ENCODE data around the gene MAP3K1. TPM values are rescaled to one million over a fixed set of nuclear protein-coding genes. Genes with fewer than 3 reads are reported as not detected.

Gene MAP3K1
- total and polyA plus RNA-seq, 2 experiments from 2014 or later = 12.0 to 38.2 TPM

- no peaks in the 10 kb centered on the region for H4K20me1 ChIP-seq (ENCODE audit: insufficient read depth, poor library complexity, severe bottlenecking)
- no peak for DNase-seq (ENCODE audit: low spot score)
- H3K4me1 ChIP-seq (ENCODE audit: insufficient read depth) = no peaks in the 10 kb centered on the region
- TF ChIP-seq EZH2 (IDR thresholded peaks at IDR 0.05; ENCODE audit: borderline replicate concordance) (no peak), CTCF (IDR thresholded peaks at IDR 0.05; ENCODE audit: poor library complexity) (no peak), EZH2phosphoT487 (IDR thresholded peaks at IDR 0.05; ENCODE audit: low read depth, severe bottlenecking, unreplicated experiment) (no peak)
- H3K4me3 ChIP-seq = no peak overlapping the region
- H3K27me3 ChIP-seq = no peaks in the 10 kb centered on the region
- H3K4me2 ChIP-seq = no peak overlapping the region
- no peaks in the 10 kb centered on the region for H3K9me3 ChIP-seq (ENCODE audit: low read depth)
- no peaks in the 10 kb centered on the region for H3K79me2 ChIP-seq
- H3K27ac ChIP-seq = no peak overlapping the region
- H3K36me3 ChIP-seq (replicated peaks; ENCODE audit: insufficient read depth, low read depth) = no peaks in the 10 kb centered on the region
- 81% methylated on average over 5 of the region's 5 CpGs for WGBS (ENCODE audit: low lambda C conversion rate, missing lambda C conversion rate)
- H3K9me2 ChIP-seq (replicated peaks; ENCODE audit: insufficient read depth) = no peaks in the 10 kb centered on the region
- H2AFZ ChIP-seq = no peak overlapping the region
Measured at GRCh38 chr5:56807679-56808078, 7.7 kb upstream of the MAP3K1 start.

GRCh38 chr5:56808211-56808610, 7.1 kb upstream of the MAP3K1 start:
- DNase-seq (ENCODE audit: low spot score) = no peak
- H3K79me2 ChIP-seq = no peaks in the 10 kb centered on the region
- H2AFZ ChIP-seq = no peak overlapping the region
- H3K27ac ChIP-seq = no peak overlapping the region
- H3K27me3 ChIP-seq = no peaks in the 10 kb centered on the region
- H3K4me2 ChIP-seq = no peak overlapping the region
- 93% methylated on average over 4 of the region's 4 CpGs for WGBS (ENCODE audit: low lambda C conversion rate, missing lambda C conversion rate)
- no peaks in the 10 kb centered on the region for H4K20me1 ChIP-seq (ENCODE audit: insufficient read depth, poor library complexity, severe bottlenecking)
- TF ChIP-seq EZH2 (IDR thresholded peaks at IDR 0.05; ENCODE audit: borderline replicate concordance) = no peak
- no peak for TF ChIP-seq EZH2phosphoT487 (IDR thresholded peaks at IDR 0.05; ENCODE audit: low read depth, severe bottlenecking, unreplicated experiment)
- TF ChIP-seq CTCF (IDR thresholded peaks at IDR 0.05; ENCODE audit: poor library complexity) = no peak
- H3K36me3 ChIP-seq (replicated peaks; ENCODE audit: insufficient read depth, low read depth) = no peaks in the 10 kb centered on the region
- H3K4me3 ChIP-seq = no peak overlapping the region
- H3K4me1 ChIP-seq (ENCODE audit: insufficient read depth) = no peaks in the 10 kb centered on the region
- no peaks in the 10 kb centered on the region for H3K9me2 ChIP-seq (replicated peaks; ENCODE audit: insufficient read depth)
- H3K9me3 ChIP-seq (ENCODE audit: low read depth) = no peaks in the 10 kb centered on the region

GRCh38 chr5:56810826-56811225, 4.5 kb upstream of the MAP3K1 start:
- DNase-seq (ENCODE audit: low spot score) = no peak
- H3K4me2 ChIP-seq = no peak overlapping the region
- TF ChIP-seq CTCF (IDR thresholded peaks at IDR 0.05; ENCODE audit: poor library complexity) = no peak
- no peak for TF ChIP-seq EZH2 (IDR thresholded peaks at IDR 0.05; ENCODE audit: borderline replicate concordance)
- TF ChIP-seq EZH2phosphoT487 (IDR thresholded peaks at IDR 0.05; ENCODE audit: low read depth, severe bottlenecking, unreplicated experiment) = no peak
- H3K27me3 ChIP-seq = no peaks in the 10 kb centered on the region
- H3K79me2 ChIP-seq = no peaks in the 10 kb centered on the region
- WGBS (ENCODE audit: low lambda C conversion rate, missing lambda C conversion rate) = 87% methylated on average over 1 of the region's 1 CpG
- H3K9me3 ChIP-seq (ENCODE audit: low read depth) = no peaks in the 10 kb centered on the region
- H3K4me1 ChIP-seq (ENCODE audit: insufficient read depth) = no peaks in the 10 kb centered on the region
- no peak overlapping the region for H3K27ac ChIP-seq
- no peaks in the 10 kb centered on the region for H4K20me1 ChIP-seq (ENCODE audit: insufficient read depth, poor library complexity, severe bottlenecking)
- H3K9me2 ChIP-seq (replicated peaks; ENCODE audit: insufficient read depth) = no peaks in the 10 kb centered on the region
- H3K4me3 ChIP-seq = no peak overlapping the region
- H2AFZ ChIP-seq = no peak overlapping the region
- H3K36me3 ChIP-seq (replicated peaks; ENCODE audit: insufficient read depth, low read depth) = no peaks in the 10 kb centered on the region

GRCh38 chr5:56812110-56812509, 3.2 kb upstream of the MAP3K1 start:
- 77% methylated on average over 1 of the region's 1 CpG for WGBS (ENCODE audit: low lambda C conversion rate, missing lambda C conversion rate)
- no peak for TF ChIP-seq EZH2 (IDR thresholded peaks at IDR 0.05; ENCODE audit: borderline replicate concordance)
- TF ChIP-seq EZH2phosphoT487 (IDR thresholded peaks at IDR 0.05; ENCODE audit: low read depth, severe bottlenecking, unreplicated experiment) = no peak
- TF ChIP-seq CTCF (IDR thresholded peaks at IDR 0.05; ENCODE audit: poor library complexity) = no peak

More at GRCh38 chr5:56812110-56812509, 3.2 kb upstream of the MAP3K1 start:
- no peak overlapping the region for H3K4me2 ChIP-seq
- no peaks in the 10 kb centered on the region for H3K27me3 ChIP-seq
- H3K36me3 ChIP-seq (replicated peaks; ENCODE audit: insufficient read depth, low read depth) = no peaks in the 10 kb centered on the region
- no peaks in the 10 kb centered on the region for H3K4me1 ChIP-seq (ENCODE audit: insufficient read depth)
- no peak overlapping the region for H2AFZ ChIP-seq
- peak; percentile 31 for DNase-seq (ENCODE audit: low spot score)
- peaks cover 12% of the 10 kb centered on the region for H3K79me2 ChIP-seq
- H4K20me1 ChIP-seq (ENCODE audit: insufficient read depth, poor library complexity, severe bottlenecking) = no peaks in the 10 kb centered on the region
- H3K4me3 ChIP-seq = no peak overlapping the region
- no peaks in the 10 kb centered on the region for H3K9me3 ChIP-seq (ENCODE audit: low read depth)
- H3K9me2 ChIP-seq (replicated peaks; ENCODE audit: insufficient read depth) = no peaks in the 10 kb centered on the region
- H3K27ac ChIP-seq = no peak overlapping the region
